GM12892 (cell line): ENCODE data around the gene ARHGAP1. TPM values are rescaled to one million over a fixed set of nuclear protein-coding genes. Genes with fewer than 3 reads are reported as not detected.

Experiments used
- DNase-seq: peaks from one replicate; pipeline ENCODE4 v3.0.0; 2011; ENCODE audit not compliant: insufficient read length
- FAIRE-seq: peaks from 2 replicates; lab custom pipeline; 2011; peaks lifted over from hg19 to GRCh38; lab: Jason Lieb, UNC
- POLR2A ChIP-seq: IDR thresholded peaks from 2 replicates; pipeline ENCODE4 v1.6.1; 2011; ENCODE audit warnings: low read depth, low read length, control low read depth
- POLR2AphosphoS5 ChIP-seq: IDR thresholded peaks from 2 replicates; pipeline ENCODE4 v1.6.1; 2011; ENCODE audit warnings: low read depth, low read length, control low read depth
- TAF1 ChIP-seq: IDR thresholded peaks from 2 replicates; pipeline ENCODE4 v1.6.1; 2011; ENCODE audit warnings: low read depth, mild to moderate bottlenecking, control low read depth, low read length, borderline replicate concordance
- polyA plus RNA-seq: library from polyadenylated mRNA; unstranded; fragments of >200 nt; gene quantifications from one replicate; pipeline ENCODE4 v1.2.1, GENCODE V29; 2012; ENCODE audit warnings: missing spikeins, inconsistent platforms; ENCODE audit not compliant: missing spikeins

The ARHGAP1 gene
- 14.7 TPM for polyA plus RNA-seq

DNA sequence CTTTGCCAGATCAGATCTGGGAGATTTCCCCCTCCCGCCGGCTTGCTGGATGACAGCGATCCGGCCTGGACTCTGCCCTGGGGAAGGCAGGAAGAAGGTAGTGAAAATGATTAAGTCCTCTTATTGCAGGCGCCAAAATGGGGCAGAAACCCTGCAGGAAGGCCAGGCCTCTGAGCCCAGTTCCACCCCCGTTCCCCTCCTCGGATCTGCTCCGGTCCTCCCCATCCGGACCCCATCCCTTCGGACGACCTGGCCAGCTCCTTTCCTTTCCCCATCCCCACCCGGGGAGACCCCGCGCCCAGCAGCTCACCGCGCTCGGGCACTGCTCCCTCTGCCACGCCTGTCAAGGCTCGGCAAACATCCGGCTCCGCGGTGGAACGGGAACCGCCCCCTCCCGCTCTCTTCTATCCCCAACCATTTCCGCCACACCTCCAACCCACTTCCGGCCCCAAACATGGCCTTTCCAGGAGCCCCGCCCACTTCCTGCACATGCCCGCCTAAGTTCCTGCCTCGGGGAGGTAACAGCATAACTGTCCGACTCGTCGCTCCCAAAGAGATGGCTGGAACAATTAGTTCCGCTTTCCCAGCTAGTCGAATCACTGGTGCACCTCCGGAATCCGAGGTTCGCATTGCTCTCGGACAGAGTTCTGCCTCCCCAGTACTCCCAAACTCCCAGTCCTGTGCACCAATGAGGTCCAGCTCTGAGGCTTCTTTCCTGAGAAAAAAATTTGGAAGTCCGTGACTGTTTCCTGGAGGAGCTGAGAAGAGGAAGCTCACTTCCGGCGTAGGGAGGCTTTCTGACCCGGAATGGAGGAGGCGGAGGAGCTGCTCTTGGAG, at the start of gene ARHGAP1, which contains the start of gene ZNF408:
Gene ARHGAP1 (minus strand): TSS at position 379 of the 837 bp plus-strand sequence. CDS start 4,512 bp downstream, outside the sequence.
Gene ZNF408 (plus strand): TSS at position 791 of the 837 bp plus-strand sequence. CDS start 17 bp downstream, at position 808.
- peak; percentile 89 for DNase-seq
- TF ChIP-seq POLR2AphosphoS5 = peak; percentile 75
- TF ChIP-seq TAF1 = peak; percentile 58
- peak; percentile 81 for TF ChIP-seq POLR2A
- peak; percentile 100 for FAIRE-seq

DNA sequence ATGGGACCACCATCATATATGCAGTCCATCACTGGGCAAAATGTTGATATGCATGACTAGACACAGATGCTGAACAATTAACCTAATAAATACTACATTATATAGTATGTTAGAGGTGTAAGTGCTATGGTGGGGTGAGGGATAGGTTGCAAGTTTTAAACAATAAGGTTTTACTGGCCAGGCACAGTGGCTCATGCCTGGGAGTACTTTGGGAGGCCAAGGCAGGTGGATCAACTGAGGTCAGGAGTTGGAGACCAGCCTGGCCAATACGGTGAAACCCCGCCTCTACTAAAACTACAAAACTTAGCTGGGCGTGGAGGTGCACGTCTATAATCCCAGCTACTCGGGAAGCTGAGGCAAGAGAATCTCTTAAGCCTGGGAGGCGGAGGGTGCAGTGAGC, 46.7 kb upstream of the ARHGAP1 start:
- FAIRE-seq (no peak), DNase-seq (no peak)
- TF ChIP-seq TAF1 (no peak), POLR2A (no peak), POLR2AphosphoS5 (no peak)

DNA sequence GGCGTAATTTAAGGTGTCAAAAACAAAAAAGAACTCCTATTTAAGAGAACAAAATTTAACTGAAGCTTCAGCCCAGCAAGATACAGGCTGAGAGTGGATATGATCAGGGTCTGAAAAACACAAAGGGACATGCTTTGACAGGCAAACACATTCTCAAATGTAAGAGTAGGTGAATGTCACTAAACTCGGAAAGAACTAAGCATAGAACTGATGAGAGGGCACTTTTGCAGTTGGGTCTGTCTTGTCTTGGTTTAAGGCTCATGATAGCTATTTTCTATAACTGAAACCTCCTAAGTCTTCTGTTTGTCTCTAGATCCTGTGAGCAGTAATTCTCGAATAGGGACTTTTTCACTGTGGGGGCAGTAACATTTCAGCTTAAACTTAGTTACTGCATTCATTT, 45.6 kb upstream of the ARHGAP1 start:
- TF ChIP-seq TAF1 = no peak
- TF ChIP-seq POLR2AphosphoS5 = no peak
- DNase-seq (no peak), FAIRE-seq (no peak)

DNA sequence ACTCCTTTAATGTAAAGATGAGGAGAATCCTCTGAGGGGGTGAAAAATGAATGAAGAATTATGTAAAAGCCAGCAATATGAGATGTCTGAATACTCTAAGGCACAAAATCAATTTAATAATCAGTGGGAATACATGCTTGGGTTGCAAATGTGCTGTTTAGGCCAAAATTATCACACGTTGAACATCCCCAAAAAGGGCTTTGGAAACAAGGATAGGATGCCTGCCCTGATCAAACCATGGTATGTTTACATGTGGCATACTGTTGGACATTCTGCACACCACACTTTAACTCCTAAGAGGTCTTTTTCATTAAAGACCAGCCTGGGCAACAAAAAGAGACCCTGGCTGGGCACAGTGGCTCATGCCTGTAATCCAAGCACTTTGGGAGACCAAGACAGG, 44.9 kb upstream of the ARHGAP1 start:
- FAIRE-seq (no peak), DNase-seq (no peak)
- TF ChIP-seq POLR2AphosphoS5 (no peak), POLR2A (no peak)

DNA sequence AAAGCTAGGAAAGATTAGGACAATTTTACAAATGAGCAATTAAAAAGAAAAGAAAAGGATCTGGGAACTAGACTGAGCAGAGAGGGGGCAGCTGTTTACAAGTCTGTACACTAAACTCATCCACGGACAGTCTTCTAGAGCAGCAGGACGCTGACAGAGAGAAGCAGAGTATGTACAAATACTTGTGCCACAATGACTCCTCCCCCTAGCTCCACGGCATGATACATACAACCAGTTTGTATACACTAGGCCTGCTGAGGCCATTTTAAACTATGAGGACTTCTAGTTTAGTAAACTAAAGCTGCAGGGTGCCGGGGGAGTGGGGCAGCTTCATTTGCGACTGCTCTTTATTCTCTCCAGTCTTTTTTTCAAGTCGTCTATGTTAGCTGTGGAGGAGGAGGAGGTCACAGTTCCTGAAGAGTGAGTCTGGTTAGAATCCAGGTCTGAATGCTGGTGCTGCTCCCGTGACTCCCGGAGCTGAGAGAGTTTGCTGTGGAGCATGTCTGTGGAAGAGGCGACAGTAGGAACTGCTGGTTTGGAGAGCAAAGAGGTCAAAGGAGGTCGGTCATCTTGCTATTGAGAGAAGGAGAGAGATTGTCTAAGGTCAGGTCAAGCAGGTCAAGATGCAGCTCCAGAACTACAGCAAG, 43.4 kb upstream of the ARHGAP1 start:
- DNase-seq (no peak), FAIRE-seq (no peak)
- TF ChIP-seq POLR2A = no peak
- no peak for TF ChIP-seq POLR2AphosphoS5
- no peak for TF ChIP-seq TAF1

DNA sequence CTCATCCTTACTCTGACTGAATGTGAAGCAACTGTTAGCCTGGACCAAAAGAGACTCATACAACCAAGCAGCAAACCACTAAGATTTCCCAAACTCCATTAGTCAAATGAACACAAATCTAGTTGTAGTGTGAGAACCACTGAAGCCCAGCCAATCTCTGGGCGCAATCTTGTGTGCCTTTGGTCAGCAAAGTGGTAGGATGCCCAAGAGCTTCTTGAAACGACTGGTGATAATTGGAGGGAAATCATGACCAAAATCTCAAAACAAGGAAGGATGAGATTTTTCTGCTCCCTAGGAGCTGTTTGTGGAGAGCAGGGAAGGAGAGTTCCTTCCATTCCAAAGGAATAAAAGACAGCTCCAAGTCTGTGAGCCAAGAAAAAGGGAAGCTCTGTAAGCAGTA, 42.6 kb upstream of the ARHGAP1 start:
- no peak for FAIRE-seq
- TF ChIP-seq POLR2A (no peak), POLR2AphosphoS5 (no peak), TAF1 (no peak)
- no peak for DNase-seq

DNA sequence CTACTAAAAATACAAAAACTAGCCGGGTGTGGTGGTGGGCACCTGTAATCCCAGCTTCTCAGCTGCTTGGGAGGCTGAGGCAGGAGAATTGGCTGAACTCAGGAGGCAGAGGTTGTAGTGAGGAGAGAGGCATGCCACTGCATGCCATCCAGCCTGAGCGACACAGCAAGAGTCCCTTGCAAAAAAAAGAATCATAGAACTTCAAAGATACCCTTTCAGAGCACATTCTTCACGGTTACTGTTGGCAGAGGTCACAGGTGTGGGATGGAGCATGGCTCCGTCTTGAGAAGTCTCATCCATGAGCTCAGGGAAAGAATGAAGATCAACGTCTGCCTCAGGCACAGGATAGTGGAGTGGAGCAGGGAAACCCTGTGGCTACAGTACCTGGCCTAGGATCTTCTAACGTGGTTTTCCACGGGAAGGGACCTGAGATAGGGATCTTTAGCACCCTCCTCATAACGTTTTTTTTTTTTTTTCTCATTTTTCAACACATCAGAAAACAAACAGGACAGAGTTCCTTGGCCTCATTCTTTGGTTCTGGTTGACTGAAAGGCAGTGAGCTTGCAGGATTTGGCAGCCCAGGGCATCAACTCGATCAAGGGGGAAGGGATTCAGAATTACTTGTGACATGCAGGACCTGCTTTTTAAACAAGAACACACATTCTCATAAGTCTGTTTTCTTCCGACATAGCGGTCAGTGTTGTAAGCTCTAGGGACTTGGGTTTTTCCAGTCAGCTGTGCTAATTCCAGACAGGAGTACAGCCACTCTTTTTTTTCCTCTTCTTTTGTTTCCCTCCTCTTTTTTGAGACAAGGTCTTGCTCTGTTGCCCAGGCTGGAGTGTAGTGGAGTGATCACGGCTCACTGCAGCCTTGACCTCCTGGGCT, 41.4 kb upstream of the ARHGAP1 start:
- TF ChIP-seq POLR2AphosphoS5 (no peak), TAF1 (no peak), POLR2A (no peak)
- no peak for FAIRE-seq
- DNase-seq = no peak

DNA sequence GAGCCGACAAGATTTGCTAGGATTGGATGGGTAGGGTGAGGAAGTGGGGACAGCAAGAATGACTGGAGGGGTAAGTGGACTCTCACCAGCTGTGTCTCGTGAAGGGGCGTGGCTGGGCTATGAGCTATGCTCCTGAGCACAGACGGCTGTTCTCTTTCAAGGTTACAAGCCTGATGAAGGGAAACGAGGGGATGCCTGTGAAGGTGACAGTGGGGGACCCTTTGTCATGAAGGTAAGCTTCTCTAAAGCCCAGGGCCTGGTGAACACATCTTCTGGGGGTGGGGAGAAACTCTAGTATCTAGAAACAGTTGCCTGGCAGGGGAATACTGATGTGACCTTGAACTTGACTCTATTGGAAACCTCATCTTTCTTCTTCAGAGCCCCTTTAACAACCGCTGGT, 38.5 kb upstream of the ARHGAP1 start:
- no peak for TF ChIP-seq TAF1
- TF ChIP-seq POLR2A = no peak
- TF ChIP-seq POLR2AphosphoS5 = no peak
- FAIRE-seq (no peak), DNase-seq (no peak)

DNA sequence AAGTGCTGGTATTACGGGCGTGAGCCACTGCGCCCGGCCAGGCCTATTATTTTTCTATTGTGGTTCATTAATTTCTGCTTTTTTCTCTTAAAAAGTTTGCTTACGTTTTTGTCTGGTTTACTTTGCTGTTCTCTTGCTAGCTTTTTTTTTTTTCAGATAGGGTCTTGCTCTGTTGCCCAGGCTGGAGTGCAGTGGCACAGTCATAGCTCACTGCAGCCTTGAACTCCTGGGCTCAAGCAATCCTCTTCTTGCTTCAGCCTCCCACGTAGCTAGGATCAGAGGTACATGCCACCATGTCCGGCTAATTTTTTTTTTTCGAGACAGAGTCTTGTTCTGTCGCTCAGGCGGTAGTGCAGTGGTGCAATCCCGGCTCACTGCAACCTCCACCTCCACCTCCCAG, 37.3 kb upstream of the ARHGAP1 start:
- no peak for DNase-seq
- no peak for TF ChIP-seq POLR2AphosphoS5
- no peak for TF ChIP-seq POLR2A
- TF ChIP-seq TAF1 = no peak

DNA sequence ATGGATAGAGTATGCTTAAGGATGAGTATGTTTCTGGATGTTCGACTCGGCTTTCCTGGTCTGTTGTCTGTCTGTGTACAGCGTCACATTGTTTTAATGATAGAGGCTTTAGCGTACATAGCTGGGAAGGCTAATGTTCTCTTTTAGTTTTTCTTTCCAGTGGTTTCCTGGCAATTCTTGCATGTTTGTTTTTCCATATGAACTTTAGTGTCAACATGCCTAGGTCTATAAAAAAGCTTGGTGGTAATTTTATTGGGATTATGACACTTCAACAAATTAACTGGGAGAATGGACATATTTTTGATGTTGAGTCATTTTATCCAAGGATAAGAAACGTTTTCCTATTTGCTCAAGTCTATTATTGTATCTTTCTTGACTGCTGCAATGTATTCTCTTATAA, 36.2 kb upstream of the ARHGAP1 start:
- DNase-seq = no peak
- no peak for FAIRE-seq
- TF ChIP-seq POLR2AphosphoS5 (no peak), TAF1 (no peak), POLR2A (no peak)

More for the DNA sequence above, 37.3 kb upstream of the ARHGAP1 start:
- FAIRE-seq = no peak

DNA sequence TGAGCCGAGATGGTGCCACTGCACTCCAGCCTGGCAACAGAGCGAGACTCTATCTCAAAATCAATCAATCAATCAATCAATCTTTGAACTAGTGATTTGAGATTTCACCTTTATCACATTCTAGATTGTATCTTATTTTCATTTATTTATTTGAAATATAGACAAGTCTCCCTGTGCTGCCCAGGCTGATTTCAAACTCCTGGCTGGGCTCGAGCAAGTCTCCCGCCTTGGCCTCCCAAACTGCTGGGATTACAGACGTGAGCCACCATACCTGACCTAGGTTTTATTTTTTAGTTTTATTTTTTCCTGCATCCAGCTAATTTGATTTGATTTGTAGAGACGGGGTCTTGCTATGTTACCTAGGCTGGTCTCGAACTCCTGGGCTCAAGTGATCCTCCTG, 35.7 kb upstream of the ARHGAP1 start:
- FAIRE-seq (no peak), DNase-seq (no peak)
- TF ChIP-seq TAF1 = no peak
- TF ChIP-seq POLR2A = no peak
- no peak for TF ChIP-seq POLR2AphosphoS5

DNA sequence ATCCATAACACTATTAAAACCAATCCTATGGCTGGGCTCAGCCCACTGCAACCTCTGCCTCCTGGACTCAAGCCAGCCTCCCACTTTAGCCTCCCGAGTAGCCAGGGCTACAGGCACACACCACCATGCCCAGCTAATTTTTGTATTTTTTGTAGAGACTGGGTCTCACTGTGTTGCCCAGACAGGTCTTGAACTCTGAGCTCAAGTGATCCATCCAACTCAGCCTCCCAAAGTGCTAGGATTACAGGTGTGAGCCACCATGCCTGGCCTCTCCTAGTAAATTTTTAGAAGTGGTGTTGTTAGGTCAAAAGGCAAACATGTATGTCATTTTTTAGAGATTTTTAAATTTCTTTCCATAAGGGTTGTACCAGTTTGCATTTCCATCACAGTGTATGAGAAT, 32.8 kb upstream of the ARHGAP1 start:
- no peak for DNase-seq
- no peak for FAIRE-seq
- TF ChIP-seq TAF1 = no peak
- no peak for TF ChIP-seq POLR2AphosphoS5
- TF ChIP-seq POLR2A = no peak
